Fibroblast of mammary gland (primary cell): ENCODE results near the gene DTX3L.
A peak's percentile ranks its signal among the peaks of the same experiment; 100 is the strongest.

Source experiments
- DNase-seq: peaks from one replicate; pipeline ENCODE4 v3.0.0-alpha.2; 2010; ENCODE audit warnings: low read depth
- H3K4me3 ChIP-seq: 2 replicates; pipeline ENCODE4 v1.5.1; 2011; ENCODE audit warnings: low read depth, mild to moderate bottlenecking, low read length, moderate library complexity; ENCODE audit not compliant: control insufficient read depth
- TF ChIP-seq, protein P1 (sequence below): conservative IDR thresholded peaks from 2 replicates; pipeline ENCODE4 v1.5.1; 2011; ENCODE audit warnings: low read depth, low read length, inconsistent platforms; ENCODE audit not compliant: control insufficient read depth, insufficient read depth

Gene DTX3L

DNA sequence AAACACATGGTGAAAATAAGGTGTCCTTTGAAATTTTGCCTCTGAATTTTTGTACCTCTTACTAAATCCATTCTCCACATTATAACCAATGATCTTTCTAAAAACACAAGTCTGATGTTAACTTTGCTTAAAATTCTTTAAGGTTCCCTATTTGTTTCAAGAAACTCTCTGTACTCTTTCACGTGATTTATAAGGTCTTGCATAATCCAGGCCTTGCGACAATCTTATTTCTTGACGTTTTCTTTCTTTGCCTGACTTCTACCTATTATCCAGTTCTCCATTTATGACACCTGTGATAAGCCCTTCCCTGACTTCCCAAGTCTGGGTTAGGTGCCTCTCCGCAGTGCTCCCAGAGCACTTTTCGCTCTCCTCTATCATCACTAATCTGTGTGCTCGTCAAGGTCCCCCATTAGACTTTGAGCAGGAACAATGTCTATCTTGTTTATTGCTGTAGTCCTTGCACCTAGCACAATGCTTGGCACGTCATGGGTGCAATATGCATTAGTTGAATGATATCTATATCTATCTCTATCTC, 25.1 kb upstream of the DTX3L start:
- TF ChIP-seq, protein P1, sequence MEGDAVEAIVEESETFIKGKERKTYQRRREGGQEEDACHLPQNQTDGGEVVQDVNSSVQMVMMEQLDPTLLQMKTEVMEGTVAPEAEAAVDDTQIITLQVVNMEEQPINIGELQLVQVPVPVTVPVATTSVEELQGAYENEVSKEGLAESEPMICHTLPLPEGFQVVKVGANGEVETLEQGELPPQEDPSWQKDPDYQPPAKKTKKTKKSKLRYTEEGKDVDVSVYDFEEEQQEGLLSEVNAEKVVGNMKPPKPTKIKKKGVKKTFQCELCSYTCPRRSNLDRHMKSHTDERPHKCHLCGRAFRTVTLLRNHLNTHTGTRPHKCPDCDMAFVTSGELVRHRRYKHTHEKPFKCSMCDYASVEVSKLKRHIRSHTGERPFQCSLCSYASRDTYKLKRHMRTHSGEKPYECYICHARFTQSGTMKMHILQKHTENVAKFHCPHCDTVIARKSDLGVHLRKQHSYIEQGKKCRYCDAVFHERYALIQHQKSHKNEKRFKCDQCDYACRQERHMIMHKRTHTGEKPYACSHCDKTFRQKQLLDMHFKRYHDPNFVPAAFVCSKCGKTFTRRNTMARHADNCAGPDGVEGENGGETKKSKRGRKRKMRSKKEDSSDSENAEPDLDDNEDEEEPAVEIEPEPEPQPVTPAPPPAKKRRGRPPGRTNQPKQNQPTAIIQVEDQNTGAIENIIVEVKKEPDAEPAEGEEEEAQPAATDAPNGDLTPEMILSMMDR: no peak
- H3K4me3 ChIP-seq: no peak overlapping the region
- DNase-seq: no peak

DNA sequence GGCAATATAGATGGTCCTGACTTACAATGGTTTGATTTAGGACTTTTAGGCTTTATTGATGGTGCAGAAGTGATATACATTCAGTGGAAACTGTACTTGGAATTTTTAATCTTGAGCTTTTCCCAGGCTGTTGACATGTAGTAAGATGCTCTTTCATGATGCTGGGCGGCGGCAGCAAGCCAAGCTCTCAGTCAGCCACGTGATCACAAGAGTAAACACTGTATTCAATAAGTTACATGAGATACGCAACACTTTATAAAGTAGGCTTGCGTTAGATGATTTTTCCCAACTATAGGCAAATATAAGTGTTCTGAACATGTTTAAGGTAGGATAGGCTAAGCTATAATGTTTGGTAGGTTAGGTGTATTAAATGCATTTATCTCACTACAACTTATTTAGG, 18.0 kb upstream of the DTX3L start:
- H3K4me3 ChIP-seq: no peak overlapping the region
- TF ChIP-seq, protein P1: no peak
- no peak for DNase-seq

GRCh38 chr3:122548076-122548475, 16.1 kb upstream of the DTX3L start:
- no peak overlapping the region for H3K4me3 ChIP-seq
- TF ChIP-seq, protein P1: no peak
- no peak for DNase-seq

DNA sequence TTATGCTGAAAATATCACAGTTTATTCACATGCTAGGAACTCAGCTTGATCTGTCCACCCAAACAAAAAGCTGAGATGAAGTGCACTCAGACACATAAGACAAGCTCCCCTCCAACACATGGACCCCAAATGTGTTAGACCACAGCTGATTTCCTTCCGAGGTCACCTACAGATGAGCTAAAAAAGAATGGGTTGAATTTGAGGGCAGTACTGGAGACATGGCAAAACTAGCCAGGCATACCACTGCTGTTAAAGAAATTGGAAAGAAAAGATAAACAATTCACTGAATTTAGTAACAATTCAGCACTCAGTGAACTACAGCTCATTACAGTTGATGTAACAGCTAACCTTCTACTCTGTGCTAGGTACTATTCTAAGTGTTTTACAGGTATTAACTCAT, 15.5 kb upstream of the DTX3L start:
- no peak for DNase-seq
- no peak overlapping the region for H3K4me3 ChIP-seq
- TF ChIP-seq, protein P1: no peak

GRCh38 chr3:122553171-122553570, 11.0 kb upstream of the DTX3L start:
- no peak overlapping the region for H3K4me3 ChIP-seq
- TF ChIP-seq, protein P1: no peak
- DNase-seq: no peak

- TF ChIP-seq, protein P1: no peak
- H3K4me3 ChIP-seq: no peak overlapping the region
- peak; percentile 25 for DNase-seq
Measured at GRCh38 chr3:122555275-122556071, 8.7 kb upstream of the DTX3L start.
